ENCODE measurements around the gene OSBPL5. TPM values are rescaled to one million over a fixed set of nuclear protein-coding genes. Genes with fewer than 3 reads are reported as not detected.

Gene OSBPL5
- total RNA-seq, 3 donors from 2014 or later (not counting 1 experiment from before 2014, with no cell fraction given), result 375 to 522 (median 377) TPM

DNA sequence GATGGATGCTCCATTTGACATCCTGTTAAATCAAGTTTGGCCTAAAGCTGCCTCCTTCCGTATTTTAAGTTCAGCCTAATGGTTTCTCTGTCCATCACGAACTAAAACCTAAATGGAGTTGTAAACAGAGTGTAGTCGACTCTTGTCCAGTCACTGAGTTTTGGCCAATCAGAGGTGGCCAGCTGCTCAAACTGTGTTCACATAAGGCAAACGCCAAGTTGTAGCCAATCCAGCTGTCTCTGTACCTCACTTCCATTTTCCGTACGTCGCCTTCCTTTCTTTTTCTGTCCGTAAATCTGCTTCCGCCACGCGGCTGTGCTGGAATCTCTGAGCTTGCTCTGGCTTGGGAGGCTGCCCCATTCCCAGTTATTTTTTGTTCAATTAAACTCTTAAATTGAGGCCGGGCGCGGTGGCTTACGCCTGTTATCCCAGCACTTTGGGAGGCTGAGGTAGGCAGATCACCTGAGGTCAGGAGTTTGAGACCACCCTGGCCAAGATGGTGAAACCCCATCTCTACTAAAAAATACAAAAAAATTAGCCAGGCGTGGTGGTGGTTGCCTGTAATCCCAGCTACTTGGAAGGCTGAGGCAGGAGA lies 87.2 kb downstream of the OSBPL5 start:
- Mint-ChIP-seq H3K4me1 (no peaks in the 10 kb centered on the region), H3K36me3 (no peaks in the 10 kb centered on the region), H3K4me3 (no peak overlapping the region), H3K9me3 (no peaks in the 10 kb centered on the region), H3K27ac (no peak overlapping the region), H3K27me3 (ENCODE audit: low read depth in 2 of 2) (peaks cover 0 to 10% of the 10 kb centered on the region in 2 donors)
- no peak overlapping the region for H3K4me3 ChIP-seq (ENCODE audit: low read length)
- no peak overlapping the region for H3K27ac ChIP-seq (ENCODE audit: low read length)
- DNase-seq, result no peak
- no peaks in the 10 kb centered on the region for H3K27me3 ChIP-seq (ENCODE audit: control insufficient read depth, insufficient read depth, low read length)
- H3K36me3 ChIP-seq (ENCODE audit: control insufficient read depth, insufficient read depth, low read length), result no peaks in the 10 kb centered on the region
- no peak for TF ChIP-seq CTCF (IDR thresholded peaks at IDR 0.05)
- WGBS (ENCODE audit: insufficient coverage), result 82% methylated on average over 16 of the region's 16 CpGs
- ATAC-seq, result no peak
- no peaks in the 10 kb centered on the region for H3K4me1 ChIP-seq (ENCODE audit: control insufficient read depth, insufficient read depth, low read length)
- no peaks in the 10 kb centered on the region for H3K9me3 ChIP-seq (ENCODE audit: control insufficient read depth, insufficient read depth, low read length)
- intact Hi-C loops (cut with micrococcal nuclease), result no loop called here

GRCh38 chr11:3077189-3077836 lies 87.8 kb downstream of the OSBPL5 start:
- intact Hi-C loops (cut with micrococcal nuclease), result no loop called here
- 96% methylated on average over 11 of the region's 11 CpGs for WGBS (ENCODE audit: insufficient coverage)

GRCh38 chr11:3074912-3075589 lies 90.1 kb downstream of the OSBPL5 start:
- Histone ChIP-seq H3K36me3 (ENCODE audit: control insufficient read depth, insufficient read depth, low read length) (no peaks in the 10 kb centered on the region), H3K27ac (ENCODE audit: low read length) (no peak overlapping the region), H3K4me1 (ENCODE audit: control insufficient read depth, insufficient read depth, low read length) (no peaks in the 10 kb centered on the region), H3K9me3 (ENCODE audit: control insufficient read depth, insufficient read depth, low read length) (no peaks in the 10 kb centered on the region), H3K4me3 (ENCODE audit: low read length) (no peak overlapping the region), H3K27me3 (ENCODE audit: control insufficient read depth, insufficient read depth, low read length) (no peaks in the 10 kb centered on the region)
- H3K4me1 Mint-ChIP-seq, result no peaks in the 10 kb centered on the region
- DNase-seq (no peak), ATAC-seq (no peak)
- H3K27ac Mint-ChIP-seq, result no peak overlapping the region
- intact Hi-C loops (cut with micrococcal nuclease), result no loop called here
- TF ChIP-seq CTCF (IDR thresholded peaks at IDR 0.05), result no peak
- no peaks in the 10 kb centered on the region for H3K36me3 Mint-ChIP-seq
- no peak overlapping the region for H3K4me3 Mint-ChIP-seq
- H3K27me3 Mint-ChIP-seq (ENCODE audit: low read depth in 2 of 2), result peaks cover 0 to 7% of the 10 kb centered on the region in 2 donors
- no peaks in the 10 kb centered on the region for H3K9me3 Mint-ChIP-seq
- 81% methylated on average over 8 of the region's 8 CpGs for WGBS (ENCODE audit: insufficient coverage)

More at GRCh38 chr11:3077189-3077836, 87.8 kb downstream of the OSBPL5 start:
- H3K27ac ChIP-seq (ENCODE audit: low read length), result no peak overlapping the region
- no peaks in the 10 kb centered on the region for H3K9me3 Mint-ChIP-seq
- no peak overlapping the region for H3K4me3 ChIP-seq (ENCODE audit: low read length)
- no peak overlapping the region for H3K27ac Mint-ChIP-seq
- TF ChIP-seq CTCF (IDR thresholded peaks at IDR 0.05), result no peak
- H3K36me3 ChIP-seq (ENCODE audit: control insufficient read depth, insufficient read depth, low read length), result no peaks in the 10 kb centered on the region
- no peaks in the 10 kb centered on the region for H3K9me3 ChIP-seq (ENCODE audit: control insufficient read depth, insufficient read depth, low read length)
- H3K36me3 Mint-ChIP-seq, result no peaks in the 10 kb centered on the region
- no peaks in the 10 kb centered on the region for H3K4me1 Mint-ChIP-seq
- no peak overlapping the region for H3K4me3 Mint-ChIP-seq
- ATAC-seq (no peak), DNase-seq (no peak)
- H3K27me3 ChIP-seq (ENCODE audit: control insufficient read depth, insufficient read depth, low read length), result no peaks in the 10 kb centered on the region
- H3K27me3 Mint-ChIP-seq (ENCODE audit: low read depth in 2 of 2), result peaks cover 0 to 10% of the 10 kb centered on the region in 2 donors
- no peaks in the 10 kb centered on the region for H3K4me1 ChIP-seq (ENCODE audit: control insufficient read depth, insufficient read depth, low read length)
